Measurements from ENCODE around the gene LMTK3.
"Not testable (repeated sequence)": the region's sequence is repeated elsewhere in the genome, so short reads cannot be mapped to it uniquely, and the experiment has no call there.

The LMTK3 gene

DNA sequence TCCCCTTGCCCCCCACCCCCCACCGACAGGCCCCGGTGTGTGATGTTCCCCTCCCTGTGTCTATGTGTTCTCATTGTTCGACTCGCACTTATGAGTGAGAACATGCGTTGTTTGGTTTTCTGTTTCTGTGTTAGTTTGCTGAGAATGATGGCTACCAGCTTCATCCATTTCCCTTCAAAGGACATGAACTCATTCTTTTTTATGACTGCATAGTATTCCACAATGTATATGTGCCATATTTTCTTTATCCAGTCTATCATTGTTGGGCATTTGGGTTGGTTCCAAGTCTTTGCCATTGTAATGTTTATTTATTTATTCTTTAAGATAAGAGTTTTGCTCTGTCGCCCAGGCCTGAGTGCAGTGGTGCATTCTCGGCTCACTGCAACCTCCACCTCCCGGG is 26.4 kb upstream of the LMTK3 start:
- DNase-seq, result not testable (repeated sequence)

DNA sequence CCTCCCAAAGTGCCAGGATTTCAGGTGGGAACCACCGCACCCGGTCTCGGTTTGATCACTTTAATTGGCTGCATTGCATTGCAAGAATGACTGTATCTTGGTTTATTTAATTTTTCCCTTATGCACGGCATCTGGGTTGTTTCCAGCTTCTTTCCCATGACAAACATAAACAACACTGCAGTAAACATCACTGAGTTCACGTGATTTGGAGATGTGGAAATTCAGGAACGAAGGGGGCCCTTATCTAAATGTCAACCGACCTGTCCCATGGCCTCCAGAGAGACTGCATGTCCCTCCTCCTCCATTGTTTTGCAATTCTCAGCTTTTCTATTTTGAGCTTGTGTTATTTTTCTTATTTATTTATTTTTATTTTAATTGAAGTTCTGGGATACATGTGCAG is 25.9 kb upstream of the LMTK3 start:
- DNase-seq, result no peak

DNA sequence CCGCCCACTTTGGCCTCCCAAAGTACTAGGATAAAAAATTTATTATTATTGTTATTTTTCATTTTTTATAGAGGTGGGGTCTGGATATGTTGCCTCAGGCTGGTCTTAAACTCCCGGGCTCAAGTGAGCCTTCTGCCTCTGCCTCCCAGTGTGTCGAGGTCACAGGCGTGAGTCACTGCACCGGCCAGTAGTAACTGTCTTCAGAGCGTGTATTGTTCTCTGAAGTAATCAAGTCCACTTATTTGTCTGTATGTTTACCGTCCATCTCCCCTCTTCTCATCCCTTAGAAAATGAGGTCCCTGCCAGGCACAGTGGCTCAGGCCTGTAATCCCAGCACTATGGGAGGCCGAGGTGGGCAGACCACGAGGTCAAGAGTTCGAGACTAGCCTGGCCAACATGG is 22.1 kb upstream of the LMTK3 start:
- DNase-seq, result no peak

GRCh38 chr19:48530770-48531169 is 19.1 kb upstream of the LMTK3 start:
- no peak for DNase-seq

GRCh38 chr19:48530066-48530720 is 18.6 kb upstream of the LMTK3 start:
- DNase-seq, result peak; percentile 32

DNA sequence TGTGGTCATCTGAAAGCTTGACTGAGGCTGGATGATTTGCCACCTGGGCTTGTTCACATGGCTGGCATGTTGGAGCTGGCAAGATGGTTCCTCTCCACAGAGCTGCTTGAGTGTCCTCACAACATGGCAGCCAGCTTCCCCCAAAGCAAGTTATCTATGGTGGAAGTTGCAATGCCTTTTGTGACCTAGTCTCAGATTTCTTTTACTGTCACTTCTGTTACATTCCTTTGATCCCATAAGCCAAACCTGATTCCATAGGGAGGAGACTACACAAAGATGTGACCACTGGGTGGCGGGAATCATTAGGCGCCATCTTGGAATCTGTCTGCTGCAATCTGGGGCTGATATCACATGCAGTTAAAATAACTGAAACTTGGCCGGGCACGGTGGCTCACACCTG is 17.5 kb upstream of the LMTK3 start:
- DNase-seq, result no peak

GRCh38 chr19:48524732-48525131 is 13.1 kb upstream of the LMTK3 start:
- no peak for DNase-seq

DNA sequence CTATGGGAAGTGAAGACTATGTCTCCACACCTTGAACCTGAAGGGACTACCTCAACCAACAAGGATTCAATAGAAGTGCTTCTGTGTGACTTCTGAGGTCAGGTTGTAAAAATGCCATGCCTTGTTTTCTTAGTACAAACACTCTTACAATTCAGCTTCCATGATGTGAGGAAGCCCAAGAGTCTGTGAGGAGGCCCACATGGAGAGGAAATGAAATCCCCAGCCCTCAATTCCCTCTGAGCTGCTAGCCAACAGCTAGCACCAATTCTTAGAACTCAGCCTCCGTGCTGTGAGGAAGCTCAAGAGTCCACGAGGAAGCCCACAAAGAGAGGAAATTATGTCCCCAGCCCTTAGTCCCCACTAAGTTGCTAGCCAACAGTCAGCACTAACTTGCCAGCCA is 12.6 kb upstream of the LMTK3 start:
- DNase-seq, result no peak

- no peak for DNase-seq
Observed at GRCh38 chr19:48520134-48520533, 8.5 kb upstream of the LMTK3 start.

GRCh38 chr19:48519426-48519825 is 7.8 kb upstream of the LMTK3 start:
- DNase-seq, result not testable (repeated sequence)

GRCh38 chr19:48518207-48518606 is 6.6 kb upstream of the LMTK3 start:
- no peak for DNase-seq

DNA sequence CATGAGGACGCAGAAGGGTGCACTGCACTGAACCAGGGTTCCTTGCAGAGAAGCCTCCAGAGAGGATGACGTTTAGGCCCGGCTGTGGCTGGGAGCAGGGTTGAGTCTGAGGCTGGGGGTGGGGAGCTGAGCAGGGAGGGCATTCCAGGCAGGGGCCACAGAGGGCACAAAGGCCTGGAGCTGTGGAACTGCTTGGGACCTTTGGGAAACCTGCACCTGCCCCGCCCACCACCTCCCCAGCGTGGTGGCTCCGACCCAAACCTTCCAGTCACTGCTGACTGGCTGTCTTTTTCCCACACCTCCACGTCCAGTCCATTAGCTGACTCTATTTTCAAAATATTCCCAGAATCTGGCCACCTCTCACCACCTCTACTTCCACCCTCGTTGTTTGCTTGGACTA is 4.9 kb upstream of the LMTK3 start:
- DNase-seq, result no peak

DNA sequence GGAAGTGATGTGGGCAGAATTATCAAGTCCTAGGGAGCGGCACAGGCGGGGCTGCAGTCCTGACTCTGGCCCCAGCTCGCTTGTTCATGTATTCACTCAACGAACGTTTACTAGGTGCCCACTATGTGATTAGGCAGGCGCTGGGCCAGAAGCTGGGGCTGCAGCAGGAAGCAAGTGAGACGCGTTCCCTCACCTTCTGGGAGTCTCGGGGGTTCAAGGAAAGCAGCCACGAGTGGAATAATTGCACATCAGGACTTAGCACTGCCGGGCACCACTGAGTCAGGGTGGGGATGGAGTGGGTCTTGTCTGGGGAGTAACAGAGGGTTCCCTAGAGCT is 2.5 kb upstream of the LMTK3 start:
- no peak for DNase-seq

DNA sequence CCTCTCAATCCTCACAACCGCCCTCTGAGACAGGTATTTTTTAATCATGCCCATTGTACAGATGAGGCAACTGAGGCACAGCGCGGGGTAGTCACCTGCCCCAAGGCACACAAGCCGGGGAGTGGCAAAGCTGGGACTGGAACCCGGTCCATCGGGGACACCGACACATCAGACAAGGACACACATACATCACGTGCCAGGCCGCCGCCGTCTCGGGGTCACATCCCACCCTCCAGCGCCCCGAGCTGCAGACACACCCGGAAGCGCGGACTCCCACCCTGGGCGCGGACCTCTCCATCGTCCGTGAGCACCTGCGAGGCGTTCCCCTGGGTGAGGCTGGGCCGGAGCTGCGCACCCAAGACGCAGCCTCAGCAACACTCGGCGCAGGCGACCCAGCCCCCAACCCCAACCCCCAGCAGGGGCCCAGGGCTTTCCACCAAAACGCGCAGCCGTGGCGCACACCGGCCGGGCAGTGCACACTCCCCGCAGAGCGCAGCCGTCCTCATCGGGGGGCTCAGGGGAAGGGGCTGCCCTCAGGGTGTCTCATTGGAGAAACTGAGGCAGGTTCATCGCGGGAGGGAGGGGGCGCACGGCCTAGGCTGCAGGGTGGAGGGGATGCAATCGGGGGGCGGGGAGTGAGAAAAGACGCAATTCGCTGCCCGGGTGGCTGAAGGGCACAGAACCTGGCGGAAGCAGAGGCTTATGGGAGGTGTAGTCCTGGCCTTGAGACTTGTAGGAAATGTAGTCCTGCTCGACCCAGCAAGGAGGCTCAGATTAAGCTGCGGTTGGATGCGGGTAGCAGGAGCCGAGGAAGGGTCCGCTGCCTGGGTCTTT is 1.9 kb upstream of the LMTK3 start:
- DNase-seq, result peak; percentile 55

DNA sequence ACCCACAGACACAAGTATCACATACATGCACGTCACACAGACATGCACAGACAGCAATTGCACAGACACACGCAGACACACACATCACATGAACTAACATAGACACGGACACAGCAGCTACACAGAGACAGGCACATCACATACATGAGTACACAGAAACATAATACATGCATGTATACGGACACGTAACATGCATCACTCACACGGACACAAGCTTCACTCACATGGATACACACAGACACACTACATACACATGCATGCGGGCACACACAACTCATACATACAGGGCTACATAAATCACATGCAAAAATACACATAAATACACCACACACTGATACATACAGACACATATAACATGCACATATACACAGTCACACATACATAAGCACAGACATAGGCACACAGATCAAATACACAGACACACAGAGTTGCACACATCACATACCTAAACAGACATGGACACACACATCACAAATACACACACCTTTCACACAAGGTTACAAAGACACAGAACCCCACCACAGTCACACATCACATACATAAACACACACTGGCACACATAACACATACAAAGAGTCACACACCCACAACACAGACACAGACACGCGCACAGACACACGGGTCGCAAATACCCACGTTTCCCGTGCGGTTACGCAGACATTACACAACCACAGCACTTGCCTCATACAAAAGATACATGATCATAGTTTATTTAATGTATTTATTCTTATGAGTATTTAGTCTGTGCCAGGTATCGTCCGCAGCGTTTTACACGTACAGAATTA is 1.1 kb upstream of the LMTK3 start:
- no peak for DNase-seq

DNA sequence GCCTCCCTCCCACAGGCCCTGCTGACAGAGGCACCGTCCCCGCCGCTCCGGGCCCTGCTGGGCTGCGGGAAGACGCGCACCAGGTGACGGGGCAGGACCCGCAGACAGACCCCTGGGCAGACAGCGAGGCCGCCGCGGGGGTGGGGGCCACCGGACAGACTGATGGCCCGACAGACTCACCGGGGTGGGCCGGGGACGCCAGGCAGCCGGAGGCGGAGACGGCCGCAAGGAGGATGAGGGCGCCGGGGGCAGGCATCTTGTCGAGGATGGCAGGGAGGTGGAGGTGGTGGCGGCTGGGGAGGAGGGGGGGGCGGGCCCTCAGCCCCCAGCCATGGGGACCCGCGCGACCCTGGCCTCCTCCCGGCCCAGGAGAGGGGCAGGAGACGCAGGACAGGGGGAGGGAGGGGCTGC is 309 bp downstream of the LMTK3 start:
- DNase-seq, result no peak

GRCh38 chr19:48510421-48511268 is 990 bp downstream of the LMTK3 start:
- peak; percentile 42 for DNase-seq

GRCh38 chr19:48509467-48510194 is 2.0 kb downstream of the LMTK3 start:
- DNase-seq, result no peak

GRCh38 chr19:48508729-48509411 is 2.8 kb downstream of the LMTK3 start:
- DNase-seq, result no peak

GRCh38 chr19:48507911-48508439 is 3.7 kb downstream of the LMTK3 start:
- DNase-seq, result no peak

- peak; percentile 54 for DNase-seq
Observed at GRCh38 chr19:48506138-48506733, 5.4 kb downstream of the LMTK3 start.
